Activated CD4-positive, alpha-beta T cell treated with anti-CD3 and anti-CD28 coated beads, Interleukin-2, Interleukin-4, amounts not matched to agents 100 ng/mL and 50 ng/mL, durations not matched to agents 16 hours and 8 hours (primary cell): ENCODE measurements around the gene BRI3.

Experiments used
- DNase-seq: peaks from one replicate; pipeline ENCODE4 v3.0.0-alpha.2; 2020; ENCODE audit warnings: low spot score

The BRI3 gene

GRCh38 chr7:98252425-98253054, 28.9 kb upstream of the BRI3 start:
- no peak for DNase-seq

- no peak for DNase-seq
Observed at GRCh38 chr7:98254516-98254915, 27.0 kb upstream of the BRI3 start.

- peak; percentile 55 for DNase-seq
Observed at GRCh38 chr7:98254951-98255610, 26.4 kb upstream of the BRI3 start.

GRCh38 chr7:98256431-98256830, 25.1 kb upstream of the BRI3 start:
- no peak for DNase-seq

- DNase-seq = no peak
Observed at GRCh38 chr7:98257701-98258100, 23.8 kb upstream of the BRI3 start.

- DNase-seq = no peak
Observed at GRCh38 chr7:98265841-98266271, 15.6 kb upstream of the BRI3 start.

GRCh38 chr7:98266840-98267239, 14.6 kb upstream of the BRI3 start:
- no peak for DNase-seq

GRCh38 chr7:98267303-98267702, 14.2 kb upstream of the BRI3 start:
- DNase-seq = no peak

GRCh38 chr7:98276241-98276761, 5.2 kb upstream of the BRI3 start:
- DNase-seq = no peak

GRCh38 chr7:98278408-98278807, 3.1 kb upstream of the BRI3 start:
- DNase-seq = no peak

- no peak for DNase-seq
Observed at GRCh38 chr7:98278936-98279335, 2.5 kb upstream of the BRI3 start.

- no peak for DNase-seq
Observed at GRCh38 chr7:98280296-98280695, 1.2 kb upstream of the BRI3 start.

- no peak for DNase-seq
Observed at GRCh38 chr7:98281757-98282606, 496 bp downstream of the BRI3 start.

GRCh38 chr7:98282703-98283102, 1.2 kb downstream of the BRI3 start:
- DNase-seq = no peak

GRCh38 chr7:98283127-98283886, 1.8 kb downstream of the BRI3 start:
- no peak for DNase-seq

GRCh38 chr7:98283887-98284222, 2.4 kb downstream of the BRI3 start:
- no peak for DNase-seq

GRCh38 chr7:98284335-98285036, 3.0 kb downstream of the BRI3 start:
- DNase-seq = no peak

GRCh38 chr7:98285157-98286092, 3.9 kb downstream of the BRI3 start:
- DNase-seq = no peak

- DNase-seq = no peak
Observed at GRCh38 chr7:98286093-98286539, 4.6 kb downstream of the BRI3 start.
